GM18499 (cell line): ENCODE results near the gene KLHL11.

Experiments
- ATAC-seq: cut with Tn5 transposase; IDR thresholded peaks from one replicate; pipeline ENCODE4 v1.9.1; 2021; ENCODE audit warnings: moderate number of reproducible peaks; ENCODE audit not compliant: insufficient read depth, unreplicated experiment

Gene KLHL11, protein sequence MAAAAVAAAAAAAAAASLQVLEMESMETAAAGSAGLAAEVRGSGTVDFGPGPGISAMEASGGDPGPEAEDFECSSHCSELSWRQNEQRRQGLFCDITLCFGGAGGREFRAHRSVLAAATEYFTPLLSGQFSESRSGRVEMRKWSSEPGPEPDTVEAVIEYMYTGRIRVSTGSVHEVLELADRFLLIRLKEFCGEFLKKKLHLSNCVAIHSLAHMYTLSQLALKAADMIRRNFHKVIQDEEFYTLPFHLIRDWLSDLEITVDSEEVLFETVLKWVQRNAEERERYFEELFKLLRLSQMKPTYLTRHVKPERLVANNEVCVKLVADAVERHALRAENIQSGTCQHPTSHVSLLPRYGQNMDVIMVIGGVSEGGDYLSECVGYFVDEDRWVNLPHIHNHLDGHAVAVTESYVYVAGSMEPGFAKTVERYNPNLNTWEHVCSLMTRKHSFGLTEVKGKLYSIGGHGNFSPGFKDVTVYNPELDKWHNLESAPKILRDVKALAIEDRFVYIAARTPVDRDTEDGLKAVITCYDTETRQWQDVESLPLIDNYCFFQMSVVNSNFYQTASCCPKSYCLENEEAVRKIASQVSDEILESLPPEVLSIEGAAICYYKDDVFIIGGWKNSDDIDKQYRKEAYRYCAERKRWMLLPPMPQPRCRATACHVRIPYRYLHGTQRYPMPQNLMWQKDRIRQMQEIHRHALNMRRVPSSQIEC

DNA sequence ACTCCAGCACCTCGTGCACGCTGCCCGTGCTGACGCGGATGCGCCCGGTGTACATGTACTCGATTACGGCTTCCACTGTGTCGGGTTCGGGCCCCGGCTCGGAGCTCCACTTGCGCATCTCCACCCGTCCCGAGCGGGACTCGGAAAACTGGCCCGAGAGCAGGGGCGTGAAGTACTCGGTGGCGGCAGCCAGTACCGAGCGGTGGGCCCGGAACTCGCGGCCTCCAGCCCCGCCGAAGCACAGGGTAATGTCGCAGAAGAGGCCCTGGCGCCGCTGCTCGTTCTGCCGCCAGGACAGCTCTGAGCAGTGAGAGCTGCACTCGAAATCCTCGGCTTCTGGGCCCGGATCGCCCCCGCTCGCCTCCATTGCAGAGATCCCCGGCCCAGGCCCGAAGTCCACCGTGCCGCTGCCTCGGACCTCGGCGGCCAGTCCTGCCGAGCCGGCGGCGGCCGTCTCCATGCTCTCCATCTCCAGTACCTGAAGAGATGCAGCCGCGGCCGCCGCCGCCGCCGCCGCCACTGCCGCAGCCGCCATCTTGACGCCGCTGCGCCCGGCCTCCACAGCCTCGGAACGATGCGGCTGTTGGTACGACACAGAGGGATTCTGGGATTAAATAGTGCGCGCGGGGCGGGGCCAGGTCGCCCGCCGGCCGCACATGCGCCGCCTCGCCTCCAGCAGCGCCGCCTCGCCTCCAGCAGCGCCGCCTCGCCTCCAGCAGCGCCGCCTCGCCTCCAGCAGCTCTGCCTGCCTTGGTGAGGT, at the start of gene KLHL11:
Gene KLHL11, minus strand, starts transcription at position 588 of the 760 bp plus-strand sequence. Its CDS starts 53 bp downstream, at position 535.
- ATAC-seq = peak; percentile 68

DNA sequence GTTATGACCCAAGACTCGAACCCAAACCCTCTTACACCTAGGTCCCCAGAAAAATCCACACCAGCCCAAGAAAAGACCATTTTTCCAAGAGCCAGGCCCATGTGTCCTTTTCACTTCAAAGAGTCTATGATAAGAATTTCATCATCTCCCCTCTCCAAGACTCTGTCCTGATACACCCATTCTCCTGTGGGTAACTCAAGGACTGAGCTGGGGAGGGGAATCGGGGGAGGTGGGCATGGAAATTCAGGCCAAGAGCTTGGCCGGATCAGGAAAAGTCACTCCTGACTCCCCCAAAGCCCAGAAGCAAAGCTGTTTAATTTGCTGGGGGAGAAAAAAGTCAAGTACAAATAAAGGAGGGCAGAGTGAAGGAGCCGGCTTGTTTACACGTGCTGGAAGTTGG, 49.8 kb upstream of the KLHL11 start:
- no peak for ATAC-seq

DNA sequence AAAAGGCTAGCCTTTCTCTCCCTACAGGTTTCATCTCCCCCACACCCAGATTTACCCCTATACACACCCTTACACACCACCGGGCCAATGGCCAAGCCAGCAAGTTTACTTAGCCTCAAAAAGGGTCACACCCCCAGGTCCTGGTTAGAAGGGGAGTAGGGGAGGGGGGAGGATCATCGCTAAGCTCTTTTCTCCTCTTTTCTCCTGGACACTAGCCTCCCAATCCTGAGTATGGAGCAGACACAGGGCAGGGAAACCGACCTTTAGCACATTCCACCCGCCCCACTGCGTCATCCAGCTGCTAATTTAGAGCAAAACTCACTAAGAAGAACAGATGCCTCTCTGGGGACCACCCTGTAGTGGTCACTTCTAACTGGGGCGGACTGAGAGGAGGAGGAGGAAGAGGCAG, 49.1 kb upstream of the KLHL11 start:
- no peak for ATAC-seq

DNA sequence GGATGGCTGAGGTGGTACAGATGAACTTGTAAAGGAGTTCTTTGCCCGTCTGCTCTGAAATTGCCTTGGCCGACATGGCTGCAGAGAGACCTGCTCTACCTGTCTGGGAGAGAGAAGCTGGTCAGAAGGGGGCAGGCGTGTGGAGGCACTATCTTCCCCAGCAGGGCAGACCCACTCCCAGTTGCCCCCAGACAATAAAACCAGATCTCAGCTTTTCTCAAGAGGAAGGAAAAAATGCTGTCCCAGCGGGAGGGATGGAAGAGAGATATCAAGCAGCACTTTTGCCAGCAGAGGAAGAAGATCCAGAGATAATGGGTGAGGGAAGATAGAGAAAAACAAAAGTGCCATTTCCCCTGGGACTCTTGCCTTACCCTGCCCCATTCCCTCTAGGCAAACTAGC, 48.6 kb upstream of the KLHL11 start:
- no peak for ATAC-seq

DNA sequence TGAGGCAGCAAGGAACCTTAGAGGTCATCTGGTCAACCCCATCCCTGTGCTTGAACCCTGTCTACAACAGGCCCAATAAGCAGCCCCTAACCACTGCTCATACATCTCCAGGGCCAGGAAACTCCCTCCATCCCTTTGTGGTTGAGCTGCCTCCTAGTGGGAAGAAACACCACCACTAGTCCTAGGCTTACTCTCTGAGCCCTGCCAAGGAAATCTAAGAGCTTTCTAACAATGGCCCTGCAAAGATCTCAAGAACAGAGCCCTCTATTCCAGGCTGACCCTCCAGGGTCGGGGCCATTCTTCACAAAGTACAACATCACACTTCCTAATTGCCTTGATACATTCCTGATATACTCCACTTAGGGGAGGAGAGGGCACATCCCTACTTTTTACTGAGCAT, 47.7 kb upstream of the KLHL11 start:
- no peak for ATAC-seq

DNA sequence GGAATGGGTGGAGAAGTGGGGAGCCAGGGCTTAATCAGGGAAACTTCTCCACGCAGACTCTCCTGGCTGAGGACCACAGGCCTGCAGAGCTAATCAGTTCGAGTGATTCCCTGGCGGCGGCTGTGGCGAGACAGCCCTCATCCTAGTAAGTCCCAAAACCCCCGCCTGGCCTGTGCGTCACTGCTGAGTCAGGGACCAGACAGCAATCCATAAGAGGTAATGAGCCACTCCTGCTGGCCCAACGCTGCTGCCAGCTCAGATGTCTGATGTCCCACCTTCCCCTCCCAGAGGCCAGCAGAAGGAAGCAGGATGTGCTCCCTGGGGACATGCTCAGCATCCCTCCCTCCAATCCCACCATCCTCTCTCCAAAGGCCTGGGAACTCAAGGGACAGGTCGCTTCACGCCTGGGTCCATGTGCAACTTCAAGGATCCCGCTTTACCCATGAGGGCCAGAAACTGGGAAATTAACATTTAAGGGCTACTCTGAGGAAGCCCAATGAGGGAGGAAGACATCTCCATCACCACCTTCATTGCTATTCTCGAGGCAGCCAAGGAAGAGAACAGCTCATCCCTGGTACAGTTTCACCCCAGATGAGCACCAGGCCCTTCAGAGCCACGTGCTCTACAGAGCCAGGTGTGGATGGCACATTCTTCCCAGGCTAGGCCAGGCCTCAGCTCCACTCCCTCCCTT, 45.6 kb upstream of the KLHL11 start:
- ATAC-seq = no peak

DNA sequence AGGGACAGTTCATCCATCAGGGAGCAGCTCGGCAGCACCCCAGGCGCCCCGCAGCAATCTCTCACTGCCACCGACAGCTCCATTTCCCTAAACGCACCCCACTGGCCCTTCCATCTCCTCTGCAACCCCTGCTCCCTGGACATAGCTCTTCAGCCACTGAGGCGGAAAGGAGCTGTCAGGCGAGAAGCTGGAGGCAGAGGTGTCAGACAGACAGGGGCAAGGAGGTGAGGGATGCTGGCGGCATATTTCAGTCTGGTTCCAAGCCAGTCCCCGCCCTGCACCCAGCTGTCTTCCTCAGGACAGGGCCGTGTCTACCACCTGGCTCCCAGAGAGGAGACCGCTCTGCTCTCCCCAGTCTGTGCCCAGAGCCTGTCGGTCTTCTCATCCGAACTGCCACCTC, 43.9 kb upstream of the KLHL11 start:
- ATAC-seq = no peak

DNA sequence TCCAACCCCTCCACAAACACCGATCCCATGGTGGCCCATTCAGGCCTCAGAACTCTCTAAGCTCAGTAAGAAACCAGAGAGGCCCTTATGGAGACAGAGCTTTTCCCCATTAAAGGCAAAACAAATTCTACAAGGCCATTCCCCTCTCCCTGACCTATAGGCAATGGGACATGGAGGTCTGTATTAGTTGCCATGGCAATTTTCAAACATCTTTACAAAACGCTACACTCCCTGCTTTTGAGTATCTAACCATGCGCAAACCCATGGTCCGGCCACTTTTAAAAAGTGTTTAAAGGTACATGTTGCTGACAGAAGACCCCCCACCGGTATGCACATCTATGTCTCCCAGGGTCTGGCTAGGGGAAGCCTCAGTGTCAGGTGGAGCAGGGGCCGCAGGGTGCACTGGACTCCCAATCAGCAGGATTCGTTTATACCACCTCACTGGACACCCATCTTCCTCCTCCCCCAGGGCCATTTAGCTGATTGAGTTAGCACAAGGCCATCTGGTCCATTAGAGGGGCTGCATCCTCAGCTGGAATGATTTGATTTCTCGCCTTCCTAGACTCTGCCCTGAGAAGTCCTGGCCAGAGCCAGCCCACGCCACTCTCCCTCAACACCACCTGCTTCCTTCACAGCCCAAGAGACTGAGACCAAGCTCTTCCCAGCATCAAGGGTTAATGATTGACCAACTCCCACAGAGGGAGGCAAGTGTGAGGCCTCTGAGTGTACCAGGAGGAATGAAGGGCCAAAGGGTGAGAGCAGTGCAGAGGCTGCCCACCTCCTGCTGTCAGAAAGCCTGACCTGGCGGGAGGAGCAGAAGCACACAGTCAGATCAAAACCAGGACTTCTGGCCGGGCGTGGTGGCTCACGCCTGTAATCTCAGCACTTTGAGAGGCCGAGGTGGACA, 42.7 kb upstream of the KLHL11 start:
- no peak for ATAC-seq

DNA sequence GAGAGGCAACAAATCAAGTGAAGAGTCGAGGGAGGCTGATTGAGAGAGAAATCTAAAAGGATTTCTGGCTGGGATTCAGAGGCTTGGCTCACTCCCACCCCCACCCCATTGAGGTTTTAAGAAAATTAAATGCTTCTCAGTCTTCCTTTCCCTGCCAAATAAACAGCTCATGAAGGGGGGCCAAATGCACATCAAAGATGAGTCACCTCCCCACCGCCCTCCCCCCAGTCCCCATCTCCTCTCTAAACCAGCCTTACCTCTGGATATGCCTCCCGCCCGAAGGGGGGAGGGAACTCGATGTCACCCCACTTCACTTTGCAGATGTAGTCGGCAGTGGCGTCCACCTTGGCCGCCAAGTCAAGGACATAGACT, 41.9 kb upstream of the KLHL11 start:
- no peak for ATAC-seq

DNA sequence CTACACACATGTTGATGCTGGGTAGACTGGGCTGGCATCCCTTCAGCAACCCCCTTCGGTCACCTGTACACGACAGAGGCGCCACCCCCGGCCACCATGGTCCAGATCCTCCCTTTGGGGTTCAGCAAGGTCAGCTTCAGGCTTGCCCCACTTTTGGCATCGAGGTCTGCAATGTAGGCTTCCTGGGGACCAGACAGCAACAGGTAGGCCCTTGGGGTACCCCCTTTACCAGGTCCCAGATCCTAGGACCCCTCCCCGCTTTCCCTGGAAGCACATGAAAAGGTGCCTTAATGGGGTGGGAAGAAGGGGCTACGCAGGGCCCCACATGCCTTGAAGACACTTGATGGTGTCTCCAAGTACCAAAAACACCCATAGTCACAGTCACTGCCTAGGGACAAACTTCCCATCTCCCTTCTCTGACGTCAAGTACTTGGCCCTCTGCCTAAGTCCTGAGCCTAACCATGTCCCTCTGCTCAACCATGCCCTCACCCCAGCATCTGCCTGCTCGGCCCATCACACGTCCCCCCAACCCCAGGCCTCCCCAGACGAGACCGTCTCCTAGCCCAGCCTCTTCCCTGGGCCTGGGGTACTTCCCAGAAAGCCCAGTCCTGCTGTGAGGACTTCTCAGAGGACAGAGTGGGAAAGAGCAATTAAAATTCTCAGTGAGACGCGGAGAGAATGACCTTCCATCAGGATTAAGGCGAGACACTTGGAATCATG, 41.4 kb upstream of the KLHL11 start:
- no peak for ATAC-seq

DNA sequence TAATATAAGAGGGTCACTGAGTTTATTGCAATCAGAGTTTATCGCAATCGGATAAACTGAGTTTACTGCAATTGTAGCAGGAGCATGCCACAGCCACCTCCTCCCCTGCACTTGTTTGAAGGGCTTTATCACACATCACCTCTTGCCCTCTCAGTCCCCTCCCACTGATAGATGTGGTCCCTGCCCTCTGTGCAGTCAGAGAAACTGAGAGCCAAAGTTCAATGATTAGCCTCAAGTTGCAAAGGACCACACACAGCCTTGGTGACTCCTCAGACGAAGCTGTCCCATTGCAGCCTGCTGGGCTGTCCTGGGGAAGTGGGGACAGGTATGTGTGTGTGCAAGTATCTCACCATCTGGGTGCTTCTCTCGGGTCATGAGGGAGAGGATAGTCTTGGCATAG, 39.9 kb upstream of the KLHL11 start:
- no peak for ATAC-seq

DNA sequence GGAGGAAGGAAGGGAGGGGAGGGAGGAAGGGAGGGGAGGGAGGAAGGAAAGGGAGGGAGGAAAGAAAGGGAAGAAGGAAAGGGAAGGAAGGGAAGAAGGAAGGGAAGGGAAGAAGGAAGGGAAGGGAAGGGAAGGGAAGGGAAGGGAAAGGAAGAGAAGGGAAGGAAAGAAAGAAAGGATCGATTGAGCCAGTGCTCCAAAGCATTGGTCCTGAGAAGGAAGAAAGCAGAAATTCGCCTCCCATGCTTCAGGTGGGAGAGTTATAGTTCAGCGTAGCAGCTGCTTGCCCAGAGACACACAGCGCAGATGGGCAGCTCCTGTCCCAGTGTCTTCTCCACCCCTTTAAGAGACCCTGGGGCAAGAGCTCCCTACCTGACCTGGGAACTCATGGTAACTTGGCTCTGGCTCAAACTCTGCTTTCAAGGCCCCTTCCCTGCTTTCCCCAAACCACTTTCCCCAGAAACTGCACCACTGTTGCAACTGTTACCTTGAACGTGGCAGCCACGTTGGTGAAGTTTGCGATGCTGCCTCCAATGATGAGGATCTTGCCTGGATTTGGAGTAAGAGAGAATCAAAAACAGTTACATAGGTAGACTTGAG, 39.1 kb upstream of the KLHL11 start:
- ATAC-seq = no peak

DNA sequence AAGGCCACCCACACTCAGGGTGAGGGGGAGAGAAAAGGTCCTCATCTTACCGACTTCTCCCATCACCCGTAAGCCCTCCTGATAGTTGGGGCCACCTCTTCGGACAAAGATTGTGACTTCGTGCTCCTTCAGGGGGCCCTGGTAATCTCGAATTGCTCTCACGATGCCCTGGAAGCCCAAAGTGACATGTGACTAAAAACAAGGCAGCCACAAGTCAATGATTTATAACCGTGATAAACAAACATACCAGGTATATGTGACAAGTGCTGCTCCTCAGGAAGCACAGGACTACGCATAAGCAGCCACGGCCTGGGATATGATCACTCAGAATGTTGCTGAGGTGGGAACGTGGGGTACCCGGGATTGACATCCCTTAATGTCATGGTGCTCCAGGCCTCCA, 36.4 kb upstream of the KLHL11 start:
- ATAC-seq = no peak

DNA sequence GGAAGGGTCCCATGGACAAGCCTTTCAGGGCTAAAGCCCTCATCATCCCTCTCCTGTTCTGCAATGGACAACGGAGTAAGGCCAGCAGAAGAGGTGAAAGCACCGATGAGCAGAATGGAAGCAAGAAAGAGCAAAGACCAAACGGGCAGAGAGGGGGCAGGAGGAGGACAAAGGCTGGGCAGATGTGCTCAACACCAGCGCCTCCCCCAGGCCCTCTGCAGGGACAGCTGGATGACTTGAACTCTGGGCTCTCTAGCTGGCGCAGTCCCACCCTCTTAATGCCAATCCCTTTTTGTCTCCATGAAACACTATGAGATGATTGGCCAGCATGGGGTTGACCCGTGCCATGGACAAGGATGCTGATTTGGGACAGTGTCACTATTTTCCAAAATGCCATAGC, 31.5 kb upstream of the KLHL11 start:
- ATAC-seq = no peak

DNA sequence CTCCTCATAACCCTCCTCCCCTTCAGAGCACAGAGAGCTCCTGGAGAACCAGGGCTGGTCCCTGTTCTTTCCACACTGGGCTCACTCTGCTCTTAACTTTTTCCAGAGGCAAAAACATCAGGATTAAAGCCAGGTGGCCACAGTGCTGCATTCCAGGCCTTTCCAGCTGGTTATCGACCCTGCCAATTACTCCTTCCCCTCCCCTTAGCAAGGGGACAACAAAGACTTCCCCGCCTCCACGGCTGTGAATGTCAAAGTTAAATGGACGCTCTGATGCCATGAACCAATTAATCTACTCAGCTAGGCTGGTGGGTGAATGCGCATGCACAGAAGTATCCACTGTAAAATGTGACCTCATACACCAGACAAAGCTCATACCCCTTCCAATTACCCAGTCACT, 30.4 kb upstream of the KLHL11 start:
- no peak for ATAC-seq

DNA sequence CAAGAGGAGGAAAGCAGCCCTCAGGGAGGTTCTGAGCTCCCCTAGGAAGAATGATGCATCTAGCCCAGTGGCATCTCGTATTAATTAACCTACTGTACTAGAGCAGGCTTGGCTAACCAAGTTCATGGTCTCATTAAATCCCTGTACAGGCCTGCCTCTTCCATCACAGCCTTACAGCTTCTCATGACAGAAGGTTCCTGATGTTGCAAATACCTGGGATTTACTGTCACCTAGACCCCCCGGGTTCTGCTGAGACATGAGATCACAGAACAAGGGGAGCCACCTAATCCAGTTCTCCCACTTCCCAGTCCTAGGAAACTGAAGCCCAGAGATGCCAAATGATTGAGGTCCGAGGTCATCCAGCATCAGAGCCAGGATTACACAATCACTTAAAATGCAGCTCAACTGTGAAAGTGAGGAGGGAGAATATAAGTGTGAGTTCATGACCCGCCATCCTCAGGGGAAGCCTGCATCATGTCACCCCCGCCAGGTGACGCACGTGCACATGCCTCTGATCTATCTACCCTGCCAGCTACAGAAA, 29.6 kb upstream of the KLHL11 start:
- no peak for ATAC-seq

DNA sequence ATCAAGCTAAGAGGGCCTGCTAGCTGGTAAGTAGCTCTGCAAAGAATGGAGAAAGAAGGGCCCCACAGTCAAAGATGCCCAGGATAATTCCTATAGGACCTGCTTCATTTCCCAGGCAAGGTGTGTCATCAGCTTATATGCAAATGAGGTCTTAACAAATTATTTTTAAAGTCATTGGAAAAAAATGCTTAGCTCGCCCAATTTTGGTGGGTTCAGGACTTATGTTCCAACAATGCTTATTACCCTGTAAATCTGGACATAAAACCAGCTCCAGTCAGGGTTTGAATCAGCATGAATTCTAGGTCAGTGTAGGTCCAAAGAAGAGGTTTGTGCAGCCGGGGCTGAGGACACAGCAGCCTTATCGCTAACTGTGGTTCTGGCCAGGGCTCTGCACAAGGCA, 28.2 kb upstream of the KLHL11 start:
- ATAC-seq = no peak

DNA sequence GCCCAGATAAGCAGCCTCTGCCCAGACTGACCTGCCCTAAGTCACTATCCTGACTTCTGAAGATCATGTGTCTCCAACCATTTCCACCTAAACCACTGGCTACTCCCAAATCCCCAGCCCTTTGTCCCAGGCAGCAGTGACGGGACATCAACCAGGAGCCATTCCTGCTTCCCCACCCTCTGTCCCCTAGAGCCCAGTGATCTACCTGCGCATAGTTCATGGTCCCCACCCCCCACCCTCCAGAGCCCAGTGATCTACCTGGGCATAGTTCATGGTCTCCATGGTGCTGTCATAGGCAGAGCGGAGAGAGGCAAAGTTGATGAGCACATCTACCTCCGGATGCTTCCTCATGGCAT, 26.8 kb upstream of the KLHL11 start:
- ATAC-seq = no peak
